Uterus (tissue), 4 donors: ENCODE measurements around the gene ENC1. TPM values are rescaled to one million over a fixed set of nuclear protein-coding genes. Genes with fewer than 3 reads are reported as not detected.

Source experiments
- DNase-seq, 2 donors: peaks; one replicate each; pipeline ENCODE4 v3.0.0-alpha.2; 2019 to 2020
- H3K27ac ChIP-seq, 2 donors: fragments of 200-600 bp; sonication (generic); 1 replicate in 1 of 2; 2 replicates in 1 of 2; pipeline ENCODE4 v1.5.1; 2016 to 2018
- H3K27me3 ChIP-seq, 2 donors: fragments of 200-600 bp; sonication (generic); one replicate each; pipeline ENCODE4 v1.5.1; 2018 to 2019; ENCODE audit warnings: control low read depth in 1 of 2
- H3K36me3 ChIP-seq, 2 donors: fragments of 200-600 bp; sonication (generic); one replicate each; pipeline ENCODE4 v1.5.1; 2019; ENCODE audit warnings: control low read depth in 1 of 2
- H3K4me1 ChIP-seq, 2 donors: fragments of 200-600 bp; sonication (generic); one replicate each; pipeline ENCODE4 v1.5.1; 2018 to 2019; ENCODE audit warnings: control low read depth in 1 of 2
- H3K4me3 ChIP-seq, 2 donors: fragments of 200-600 bp; sonication (generic); 1 replicate in 1 of 2; 2 replicates in 1 of 2; pipeline ENCODE4 v1.5.1; 2018 to 2019; ENCODE audit warnings: mild to moderate bottlenecking in 1 of 2
- H3K9me3 ChIP-seq, 2 donors: fragments of 200-600 bp; sonication (generic); one replicate each; pipeline ENCODE4 v1.5.1; 2019; ENCODE audit warnings: control low read depth in 1 of 2
- POLR2A ChIP-seq, 2 donors: fragments of 450-650 bp; IDR thresholded peaks; one replicate each; pipeline ENCODE4 v1.6.1; 2016; ENCODE audit warnings: antibody characterized with exemption in 2 of 2, mild to moderate bottlenecking in 1 of 2, moderate library complexity in 1 of 2
- intact Hi-C: fragments of 100-400 bp; cut with DNase I; formaldehyde crosslinking; loops from one replicate; pipeline ENCODE4 v1.15.1; 2023; ENCODE audit warnings: low total_unique reads
- total RNA-seq, 4 donors: library from RNA; depleted of rRNA in 3 of 4; stranded (reverse); fragments of >200 nt in 3 of 4; gene quantifications; one replicate each; pipeline versions ENCODE4 v1.1.0 to v1.2.4, GENCODE V29; 2014 to 2023
- TF ChIP-seq, protein P1 (sequence below), 4 experiments: fragments of 200-600 bp in 2 of 4; fragments of 450-650 bp in 2 of 4; sonication (generic) in 2 of 4; IDR thresholded peaks; one replicate each; pipeline ENCODE4 v1.5.1; 2016 to 2019; ENCODE audit warnings: antibody characterized with exemption in 4 of 4, mild to moderate bottlenecking in 2 of 4, moderate library complexity in 1 of 4
- donor health status: DM: yes; HTN: yes; CAD: no.

The ENC1 gene
- total RNA-seq, 4 donors from 2014 or later: 0.59 to 75.0 (median 2.9) TPM

DNA sequence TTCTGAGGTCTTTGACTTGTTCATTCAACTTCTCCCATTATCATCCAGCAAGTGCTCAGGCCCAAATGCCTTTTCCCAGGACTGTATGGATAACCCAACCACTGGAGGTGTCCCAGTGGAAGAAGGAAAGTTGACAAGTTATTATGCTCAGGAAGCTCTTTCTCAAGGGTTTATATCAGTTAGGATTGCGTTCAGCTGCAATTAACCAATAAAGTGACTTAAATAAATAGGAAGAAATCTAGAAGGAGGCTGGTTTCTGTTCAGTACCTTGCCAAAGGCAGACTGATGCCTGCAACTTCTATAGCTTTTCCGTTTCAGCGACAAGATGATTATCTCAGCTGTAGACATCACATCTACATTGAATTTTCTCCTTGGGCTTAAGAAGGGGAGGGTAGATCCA lies 52.1 kb downstream of the ENC1 start:
- Histone ChIP-seq H3K4me1 (no peaks in the 10 kb centered on the region), H3K27ac (no peak overlapping the region), H3K36me3 (no peaks in the 10 kb centered on the region), H3K27me3 (no peaks in the 10 kb centered on the region), H3K4me3 (no peak overlapping the region), H3K9me3 (no peaks in the 10 kb centered on the region)
- intact Hi-C loops: no loop called here
- TF ChIP-seq, protein P1, sequence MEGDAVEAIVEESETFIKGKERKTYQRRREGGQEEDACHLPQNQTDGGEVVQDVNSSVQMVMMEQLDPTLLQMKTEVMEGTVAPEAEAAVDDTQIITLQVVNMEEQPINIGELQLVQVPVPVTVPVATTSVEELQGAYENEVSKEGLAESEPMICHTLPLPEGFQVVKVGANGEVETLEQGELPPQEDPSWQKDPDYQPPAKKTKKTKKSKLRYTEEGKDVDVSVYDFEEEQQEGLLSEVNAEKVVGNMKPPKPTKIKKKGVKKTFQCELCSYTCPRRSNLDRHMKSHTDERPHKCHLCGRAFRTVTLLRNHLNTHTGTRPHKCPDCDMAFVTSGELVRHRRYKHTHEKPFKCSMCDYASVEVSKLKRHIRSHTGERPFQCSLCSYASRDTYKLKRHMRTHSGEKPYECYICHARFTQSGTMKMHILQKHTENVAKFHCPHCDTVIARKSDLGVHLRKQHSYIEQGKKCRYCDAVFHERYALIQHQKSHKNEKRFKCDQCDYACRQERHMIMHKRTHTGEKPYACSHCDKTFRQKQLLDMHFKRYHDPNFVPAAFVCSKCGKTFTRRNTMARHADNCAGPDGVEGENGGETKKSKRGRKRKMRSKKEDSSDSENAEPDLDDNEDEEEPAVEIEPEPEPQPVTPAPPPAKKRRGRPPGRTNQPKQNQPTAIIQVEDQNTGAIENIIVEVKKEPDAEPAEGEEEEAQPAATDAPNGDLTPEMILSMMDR (IDR thresholded peaks at IDR 0.05): no peak
- TF ChIP-seq POLR2A (IDR thresholded peaks at IDR 0.05): no peak
- DNase-seq: no peak

DNA sequence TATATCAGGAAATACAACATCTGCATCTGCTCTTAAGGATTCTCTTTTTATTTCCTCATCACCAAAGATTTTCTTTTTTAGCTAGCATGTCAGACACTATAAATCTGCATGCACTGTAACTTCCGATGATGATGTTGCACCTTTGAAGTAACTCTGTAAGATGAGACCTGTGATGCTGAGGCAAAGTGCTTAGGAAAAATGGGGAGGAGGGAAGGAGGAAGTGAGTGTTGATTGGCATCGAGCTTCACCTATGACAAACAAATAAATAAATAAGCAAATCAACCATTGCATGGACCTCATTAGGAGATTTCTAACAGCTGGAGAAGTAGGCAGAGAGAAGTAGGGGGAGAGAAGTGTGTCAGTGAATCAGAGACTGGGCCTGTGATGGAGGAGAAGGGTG lies 52.6 kb downstream of the ENC1 start:
- no peak overlapping the region for H3K27ac ChIP-seq
- intact Hi-C loops: no loop called here

DNA sequence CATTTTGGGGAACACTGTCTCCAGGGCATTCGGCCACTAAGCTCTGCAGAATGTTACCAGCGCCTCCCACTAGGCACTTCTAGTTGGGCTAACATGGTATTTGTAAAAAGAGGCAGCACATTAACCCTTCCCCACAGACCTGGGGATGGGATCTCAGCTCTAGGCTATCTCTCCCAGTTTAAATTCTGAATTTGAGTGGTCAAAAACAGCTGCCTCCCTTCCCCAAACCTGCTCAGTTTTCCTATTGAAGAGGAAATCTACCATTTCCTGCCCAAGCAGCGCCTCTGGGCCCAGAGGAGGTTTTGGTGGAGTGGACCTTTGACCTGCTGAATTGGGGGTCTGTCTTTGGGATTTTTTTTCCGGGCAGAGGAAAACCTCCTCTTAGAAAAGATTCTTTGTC lies 53.2 kb downstream of the ENC1 start:
- TF ChIP-seq, protein P1 (IDR thresholded peaks at IDR 0.05): no peak
- TF ChIP-seq POLR2A (IDR thresholded peaks at IDR 0.05): no peak
- H3K27ac ChIP-seq: no peak overlapping the region
- no peak overlapping the region for H3K4me3 ChIP-seq

More for the DNA sequence above, 52.6 kb downstream of the ENC1 start:
- TF ChIP-seq, protein P1 (IDR thresholded peaks at IDR 0.05): no peak
- TF ChIP-seq POLR2A (IDR thresholded peaks at IDR 0.05): no peak
- Histone ChIP-seq H3K4me3 (no peak overlapping the region), H3K36me3 (no peaks in the 10 kb centered on the region), H3K9me3 (no peaks in the 10 kb centered on the region), H3K4me1 (no peaks in the 10 kb centered on the region), H3K27me3 (no peaks in the 10 kb centered on the region)
- no peak for DNase-seq

DNA sequence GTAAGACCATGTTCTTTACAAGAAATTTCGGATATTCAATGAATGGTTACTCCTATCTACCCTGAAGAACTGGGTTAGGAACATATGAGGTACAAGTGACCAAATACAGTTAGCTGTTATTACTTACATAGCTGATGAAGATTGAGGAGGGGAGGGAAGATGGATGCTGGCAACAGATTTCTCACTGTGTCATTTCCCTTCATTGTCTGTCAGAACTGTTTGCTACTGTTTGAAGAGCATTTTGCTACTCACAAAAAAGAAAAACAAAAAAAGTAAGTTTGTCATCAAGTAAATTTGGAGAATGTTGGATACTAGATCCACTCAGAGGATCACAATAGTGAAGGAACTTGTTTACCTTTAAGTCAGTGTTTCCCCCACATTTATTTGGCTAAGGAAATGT lies 53.7 kb downstream of the ENC1 start:
- H3K4me3 ChIP-seq: no peak overlapping the region
- TF ChIP-seq POLR2A (IDR thresholded peaks at IDR 0.05): no peak
- TF ChIP-seq, protein P1 (IDR thresholded peaks at IDR 0.05): no peak
- DNase-seq: no peak
- no peaks in the 10 kb centered on the region for H3K36me3 ChIP-seq
- H3K9me3 ChIP-seq: no peaks in the 10 kb centered on the region
- no peak overlapping the region for H3K27ac ChIP-seq
- no peaks in the 10 kb centered on the region for H3K27me3 ChIP-seq
- intact Hi-C loops: no loop called here
- no peaks in the 10 kb centered on the region for H3K4me1 ChIP-seq

More for the DNA sequence above, 53.2 kb downstream of the ENC1 start:
- H3K27me3 ChIP-seq: no peaks in the 10 kb centered on the region
- intact Hi-C loops: no loop called here
- DNase-seq: no peak
- no peaks in the 10 kb centered on the region for H3K36me3 ChIP-seq
- no peaks in the 10 kb centered on the region for H3K9me3 ChIP-seq
- no peaks in the 10 kb centered on the region for H3K4me1 ChIP-seq

DNA sequence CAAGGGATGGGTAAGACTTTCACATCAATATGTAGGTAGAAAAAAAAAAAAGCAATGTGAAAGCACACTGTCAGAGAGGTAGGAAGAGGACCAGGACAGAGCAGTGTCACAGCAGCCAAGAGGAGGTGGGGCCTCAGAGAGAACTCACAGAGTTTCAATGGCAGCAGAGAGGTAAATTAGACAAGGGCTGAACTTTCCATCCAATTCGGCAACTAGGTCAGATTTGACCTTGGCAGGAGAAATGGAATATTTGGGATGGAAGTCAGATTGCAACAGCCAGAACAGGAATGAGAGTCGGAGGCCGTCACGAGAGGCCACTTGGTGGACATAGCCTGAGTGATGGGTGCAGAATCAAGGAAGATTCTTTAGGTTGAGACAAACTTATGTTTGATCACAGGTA lies 57.7 kb downstream of the ENC1 start:
- intact Hi-C loops: no loop called here
- Histone ChIP-seq H3K27ac (no peak overlapping the region), H3K27me3 (no peaks in the 10 kb centered on the region), H3K4me3 (no peak overlapping the region), H3K9me3 (no peaks in the 10 kb centered on the region), H3K4me1 (no peaks in the 10 kb centered on the region), H3K36me3 (no peaks in the 10 kb centered on the region)
- no peak for DNase-seq
- TF ChIP-seq, protein P1 (IDR thresholded peaks at IDR 0.05): no peak
- TF ChIP-seq POLR2A (IDR thresholded peaks at IDR 0.05): no peak
